Measurements from ENCODE around the gene NDFIP1.

DNA sequence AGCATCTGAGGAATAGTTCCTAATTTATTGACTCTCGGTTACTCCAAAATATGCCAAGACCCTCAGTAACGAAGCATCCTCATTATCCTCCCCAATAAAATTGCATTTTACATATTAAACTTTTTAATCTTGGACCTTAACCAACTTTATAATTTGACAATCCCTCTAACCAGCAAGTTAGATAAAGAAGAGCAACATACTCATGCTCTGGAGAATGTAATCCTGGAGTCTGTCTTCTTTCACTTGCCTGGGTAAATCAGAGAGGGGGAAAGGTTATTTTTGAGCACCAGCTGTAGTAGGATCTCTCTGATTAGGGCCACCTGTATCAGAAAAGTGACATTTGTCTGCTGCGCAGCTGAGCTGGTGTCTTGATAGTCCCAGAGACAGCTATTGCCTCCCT is 59.8 kb downstream of the NDFIP1 start:
- no peak for TF ChIP-seq POLR2A (IDR thresholded peaks at IDR 0.05; ENCODE audit: low read depth, low read length)
- no peak for TF ChIP-seq RAD21 (IDR thresholded peaks at IDR 0.05; ENCODE audit: insufficient read depth, low read depth, low read length)
- TF ChIP-seq, protein P1, sequence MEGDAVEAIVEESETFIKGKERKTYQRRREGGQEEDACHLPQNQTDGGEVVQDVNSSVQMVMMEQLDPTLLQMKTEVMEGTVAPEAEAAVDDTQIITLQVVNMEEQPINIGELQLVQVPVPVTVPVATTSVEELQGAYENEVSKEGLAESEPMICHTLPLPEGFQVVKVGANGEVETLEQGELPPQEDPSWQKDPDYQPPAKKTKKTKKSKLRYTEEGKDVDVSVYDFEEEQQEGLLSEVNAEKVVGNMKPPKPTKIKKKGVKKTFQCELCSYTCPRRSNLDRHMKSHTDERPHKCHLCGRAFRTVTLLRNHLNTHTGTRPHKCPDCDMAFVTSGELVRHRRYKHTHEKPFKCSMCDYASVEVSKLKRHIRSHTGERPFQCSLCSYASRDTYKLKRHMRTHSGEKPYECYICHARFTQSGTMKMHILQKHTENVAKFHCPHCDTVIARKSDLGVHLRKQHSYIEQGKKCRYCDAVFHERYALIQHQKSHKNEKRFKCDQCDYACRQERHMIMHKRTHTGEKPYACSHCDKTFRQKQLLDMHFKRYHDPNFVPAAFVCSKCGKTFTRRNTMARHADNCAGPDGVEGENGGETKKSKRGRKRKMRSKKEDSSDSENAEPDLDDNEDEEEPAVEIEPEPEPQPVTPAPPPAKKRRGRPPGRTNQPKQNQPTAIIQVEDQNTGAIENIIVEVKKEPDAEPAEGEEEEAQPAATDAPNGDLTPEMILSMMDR (IDR thresholded peaks at IDR 0.05 in 2 of 3, conservative IDR thresholded peaks at IDR 0.05 in 1 of 3; ENCODE audit: control insufficient read depth in 2 of 3, extremely low read depth in 1 of 3, insufficient read depth in 1 of 3, low read depth in 3 of 3, low read length in 3 of 3) = no peak
- no peak for TF ChIP-seq MYC (IDR thresholded peaks at IDR 0.05; ENCODE audit: insufficient read depth, insufficient read length, insufficient replicate concordance, low read length, severe bottlenecking)

Data from GM12878 (cell line).